SU-DHL-6 (cell line): ENCODE measurements around the gene RCE1.

ENCODE experiments used
- H2AFZ ChIP-seq: fragments of 200-600 bp; sonication (generic); 2 replicates; pipeline ENCODE4 v1.6.1; 2014; ENCODE audit warnings: low read depth, mild to moderate bottlenecking, moderate library complexity, mixed read lengths, antibody characterized with exemption, low read length; ENCODE audit not compliant: severe bottlenecking
- H3F3A ChIP-seq: fragments of 200-600 bp; shearing (Covaris generic); 2 replicates; pipeline ENCODE4 v1.6.0; 2016; ENCODE audit warnings: antibody characterized with exemption, mild to moderate bottlenecking; ENCODE audit not compliant: insufficient read depth
- H3K27ac ChIP-seq: fragments of 200-600 bp; sonication (generic); 2 replicates; pipeline ENCODE4 v1.5.1; 2016; ENCODE audit warnings: low read depth, mild to moderate bottlenecking, low read length, moderate library complexity, mixed read lengths
- H3K27me3 ChIP-seq: fragments of 200-600 bp; sonication (generic), shearing (Covaris generic); 2 replicates; pipeline ENCODE4 v1.6.0; 2014; ENCODE audit warnings: mild to moderate bottlenecking, low read length
- H3K36me3 ChIP-seq: fragments of 200-600 bp; sonication (generic); 2 replicates; pipeline ENCODE4 v1.6.1; 2014; ENCODE audit warnings: mild to moderate bottlenecking, low read length, mixed read lengths
- H3K4me2 ChIP-seq: fragments of 300-600, 200-600 bp; shearing (Covaris generic), sonication (generic); 2 replicates; pipeline ENCODE4 v1.6.0; 2014; ENCODE audit warnings: low read length, low read depth, mild to moderate bottlenecking; ENCODE audit not compliant: poor library complexity, severe bottlenecking
- H3K4me3 ChIP-seq: fragments of 200-600 bp; sonication (generic); 2 replicates; pipeline ENCODE4 v1.5.1; 2014; ENCODE audit warnings: antibody characterized with exemption, low read length, mild to moderate bottlenecking, mixed read lengths; ENCODE audit not compliant: insufficient read depth, poor library complexity, severe bottlenecking
- H3K79me2 ChIP-seq: fragments of 200-600 bp; sonication (generic); 2 replicates; pipeline ENCODE4 v1.6.1; 2014; ENCODE audit warnings: mild to moderate bottlenecking, low read length, moderate library complexity; ENCODE audit not compliant: insufficient read depth
- H3K9ac ChIP-seq: fragments of 200-600 bp; sonication (generic); 2 replicates; pipeline ENCODE4 v1.7.0; 2014; ENCODE audit warnings: mild to moderate bottlenecking, low read length
- H3K9me2 ChIP-seq: fragments of 200-600 bp; sonication (generic); replicated peaks from 2 replicates; pipeline ENCODE4 v1.6.1; 2014; ENCODE audit warnings: low read length; ENCODE audit not compliant: insufficient read depth
- H3K9me3 ChIP-seq: fragments of 200-600 bp; sonication (generic); 2 replicates; pipeline ENCODE4 v1.6.1; 2014; ENCODE audit warnings: low read length, mixed read lengths; ENCODE audit not compliant: insufficient read depth
- H4K20me1 ChIP-seq: fragments of 200-600 bp; sonication (generic); 2 replicates; pipeline ENCODE4 v1.6.1; 2014; ENCODE audit warnings: low read depth, mild to moderate bottlenecking, antibody characterized with exemption, low read length, moderate library complexity, mixed read lengths
- EZH2phosphoT487 ChIP-seq: fragments of 200-600 bp; sonication (generic), shearing (Covaris generic); conservative IDR thresholded peaks from 2 replicates; pipeline ENCODE4 v1.6.1; 2018; ENCODE audit warnings: mild to moderate bottlenecking, antibody characterized with exemption, low read length, moderate library complexity, mixed read lengths
- TF ChIP-seq, protein P1 (sequence below): fragments of 200-600 bp; sonication (generic); IDR thresholded peaks from one replicate; pipeline ENCODE4 v1.5.1; 2017; ENCODE audit warnings: antibody characterized with exemption, mild to moderate bottlenecking, low read length, moderate library complexity; ENCODE audit not compliant: insufficient read depth, poor library complexity, severe bottlenecking

Gene RCE1

DNA sequence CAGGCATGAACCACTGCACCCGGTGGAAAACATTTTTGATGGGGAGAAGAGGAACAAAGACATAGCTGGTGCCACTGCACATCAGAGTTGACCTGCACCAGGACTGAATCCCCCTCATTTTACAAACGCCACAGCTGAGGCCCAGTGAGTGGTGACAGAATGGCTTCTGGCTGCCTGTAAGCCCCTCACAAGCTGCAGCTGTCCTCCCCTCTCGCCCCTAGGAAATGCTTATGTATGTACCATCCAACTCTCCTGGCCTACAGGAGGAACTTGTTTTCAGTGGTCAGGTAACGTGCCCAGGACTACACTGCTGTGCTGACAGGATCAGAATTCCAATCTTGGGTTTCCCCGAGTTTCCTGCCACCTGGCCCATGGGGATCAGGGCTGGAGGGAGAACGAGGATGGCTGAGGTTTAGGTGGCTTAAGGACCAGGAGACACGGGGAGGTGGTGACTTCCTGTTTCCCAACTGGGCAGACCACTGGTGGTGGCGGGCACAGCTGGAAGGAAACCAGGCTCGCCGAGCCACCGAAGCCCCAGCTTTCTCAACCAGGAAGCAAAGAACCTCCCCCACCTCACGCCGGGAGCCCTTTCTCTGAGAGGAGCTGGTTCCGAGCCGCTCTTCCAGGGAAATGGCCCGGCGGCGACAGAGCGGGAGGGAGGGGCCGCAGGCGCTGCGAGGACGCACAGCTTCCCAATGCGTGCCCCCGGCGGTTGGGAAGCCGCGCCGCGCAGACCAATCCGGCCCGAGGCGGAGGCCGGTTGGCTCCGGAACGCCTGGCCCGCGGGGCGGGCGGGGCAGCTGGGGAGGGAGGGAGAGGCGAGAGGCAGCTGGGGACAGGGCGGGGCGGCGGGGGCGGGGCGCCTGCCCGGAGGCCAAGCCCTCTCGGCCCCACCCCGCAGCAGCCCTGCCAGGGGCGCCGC is 12.6 kb downstream of the RCE1 start:
- Histone ChIP-seq H3K4me3 (peak overlapping the region; percentile 98), H3K9me2 (no peaks in the 10 kb centered on the region), H3K9ac (peak overlapping the region; percentile 77), H3K36me3 (no peaks in the 10 kb centered on the region), H3K27ac (peak overlapping the region; percentile 51), H2AFZ (peak overlapping the region; percentile 91), H3F3A (peaks cover 9% of the 10 kb centered on the region; the same call in 1 of the 2 replicates), H3K79me2 (no peaks in the 10 kb centered on the region), H3K4me2 (peak overlapping the region; percentile 88), H3K27me3 (no peaks in the 10 kb centered on the region), H4K20me1 (no peaks in the 10 kb centered on the region), H3K9me3 (no peaks in the 10 kb centered on the region)
- TF ChIP-seq, protein P1, sequence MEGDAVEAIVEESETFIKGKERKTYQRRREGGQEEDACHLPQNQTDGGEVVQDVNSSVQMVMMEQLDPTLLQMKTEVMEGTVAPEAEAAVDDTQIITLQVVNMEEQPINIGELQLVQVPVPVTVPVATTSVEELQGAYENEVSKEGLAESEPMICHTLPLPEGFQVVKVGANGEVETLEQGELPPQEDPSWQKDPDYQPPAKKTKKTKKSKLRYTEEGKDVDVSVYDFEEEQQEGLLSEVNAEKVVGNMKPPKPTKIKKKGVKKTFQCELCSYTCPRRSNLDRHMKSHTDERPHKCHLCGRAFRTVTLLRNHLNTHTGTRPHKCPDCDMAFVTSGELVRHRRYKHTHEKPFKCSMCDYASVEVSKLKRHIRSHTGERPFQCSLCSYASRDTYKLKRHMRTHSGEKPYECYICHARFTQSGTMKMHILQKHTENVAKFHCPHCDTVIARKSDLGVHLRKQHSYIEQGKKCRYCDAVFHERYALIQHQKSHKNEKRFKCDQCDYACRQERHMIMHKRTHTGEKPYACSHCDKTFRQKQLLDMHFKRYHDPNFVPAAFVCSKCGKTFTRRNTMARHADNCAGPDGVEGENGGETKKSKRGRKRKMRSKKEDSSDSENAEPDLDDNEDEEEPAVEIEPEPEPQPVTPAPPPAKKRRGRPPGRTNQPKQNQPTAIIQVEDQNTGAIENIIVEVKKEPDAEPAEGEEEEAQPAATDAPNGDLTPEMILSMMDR = no peak
- TF ChIP-seq EZH2phosphoT487 = no peak

DNA sequence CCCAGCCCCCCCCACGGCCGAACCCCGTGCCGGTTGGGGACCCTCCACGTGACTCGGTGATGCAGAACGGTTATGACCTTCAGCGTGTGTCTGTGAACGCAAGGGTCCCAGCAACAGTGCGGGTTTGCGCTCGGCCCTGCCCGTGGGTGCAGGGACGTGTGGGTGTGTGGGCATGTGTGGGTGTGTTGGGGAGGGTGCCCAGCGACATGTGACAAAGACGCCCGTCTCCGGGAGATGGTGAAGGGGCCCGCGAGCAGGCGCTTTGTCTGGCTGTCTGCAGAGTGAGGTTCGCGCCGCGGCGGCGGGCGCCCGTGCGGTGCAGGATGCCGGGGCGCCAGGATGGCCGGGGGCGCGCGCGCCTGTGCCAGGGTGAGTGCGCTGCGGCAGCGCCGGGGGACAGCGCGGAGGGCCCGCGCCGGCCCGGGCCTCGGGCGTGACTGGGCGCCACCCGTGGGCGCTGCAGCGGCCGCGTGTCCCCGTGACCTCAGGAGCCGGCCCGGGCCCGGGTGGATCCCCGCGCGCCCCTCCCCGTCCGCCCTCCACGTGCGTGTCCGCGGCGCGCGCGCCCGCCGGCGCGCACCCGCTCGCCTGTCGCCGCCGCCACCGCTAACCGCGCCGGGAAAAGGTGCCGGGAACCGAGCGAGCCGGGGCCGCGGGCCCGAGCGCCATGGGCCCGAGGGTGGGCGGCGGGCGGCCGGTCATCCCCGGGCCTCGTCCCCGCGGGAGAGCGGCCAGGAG is 13.4 kb downstream of the RCE1 start, which contains the start of gene LRFN4:
TSS of gene LRFN4 (plus strand) at position 569 of the 738 bp plus-strand sequence. CDS start 681 bp downstream, outside the sequence.
- H3K9ac ChIP-seq = peak within 1 kb of the TSS; percentile 77
- H3K9me2 ChIP-seq = no peaks in the 10 kb centered on the region
- H3K27ac ChIP-seq = peak within 1 kb of the TSS; percentile 51
- H3K9me3 ChIP-seq = no peaks in the 10 kb centered on the region
- H3K4me2 ChIP-seq = peak within 1 kb of the TSS; percentile 88
- peak within 1 kb of the TSS; percentile 98 for H3K4me3 ChIP-seq
- H3K36me3 ChIP-seq = no peaks in the 10 kb centered on the region
- H3F3A ChIP-seq = peaks cover 9% of the 10 kb centered on the region; the same call in 1 of the 2 replicates
- H3K27me3 ChIP-seq = no peaks in the 10 kb centered on the region
- H2AFZ ChIP-seq = peak within 1 kb of the TSS; percentile 91
- no peaks in the 10 kb centered on the region for H4K20me1 ChIP-seq
- H3K79me2 ChIP-seq = no peaks in the 10 kb centered on the region
- TF ChIP-seq EZH2phosphoT487 = no peak
- TF ChIP-seq, protein P1 = no peak

DNA sequence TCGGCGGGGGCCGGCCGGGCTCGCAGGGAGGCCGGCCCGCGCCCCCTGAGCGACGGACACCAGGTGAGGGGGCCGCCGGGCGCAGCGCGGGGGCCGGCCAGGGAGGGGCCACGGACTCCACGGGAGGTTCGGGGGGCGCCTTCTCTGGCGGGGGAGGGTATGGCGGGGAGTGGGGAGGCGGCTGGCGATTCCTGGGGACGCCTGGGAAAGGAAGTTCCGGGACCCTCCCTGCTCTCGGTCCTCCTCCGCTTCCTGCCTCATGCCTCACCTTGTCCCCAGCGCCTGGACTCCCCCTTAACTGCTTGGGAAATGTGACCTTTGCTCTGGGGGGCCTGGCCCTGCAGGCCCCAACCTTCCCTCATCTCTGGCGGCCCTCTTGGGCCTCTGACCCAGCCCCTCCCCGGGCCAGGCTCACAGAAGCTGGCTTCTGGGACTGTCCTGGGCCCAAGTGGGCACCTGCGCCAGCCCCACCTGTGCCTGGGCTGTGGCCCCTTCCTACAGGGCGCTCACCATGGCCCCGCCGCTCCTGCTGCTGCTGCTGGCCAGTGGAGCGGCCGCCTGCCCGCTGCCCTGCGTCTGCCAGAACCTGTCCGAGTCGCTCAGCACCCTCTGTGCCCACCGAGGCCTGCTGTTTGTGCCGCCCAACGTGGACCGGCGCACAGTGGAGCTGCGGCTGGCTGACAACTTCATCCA is 14.1 kb downstream of the RCE1 start:
- Histone ChIP-seq H4K20me1 (no peaks in the 10 kb centered on the region), H3K27me3 (no peaks in the 10 kb centered on the region), H3K27ac (no peak overlapping the region), H3K9me2 (no peaks in the 10 kb centered on the region), H3K79me2 (no peaks in the 10 kb centered on the region), H3K4me2 (peak overlapping the region; percentile 88), H3K36me3 (no peaks in the 10 kb centered on the region), H3K9ac (peak overlapping the region; percentile 77), H3K9me3 (no peaks in the 10 kb centered on the region), H3K4me3 (peak overlapping the region; percentile 98), H2AFZ (peak overlapping the region; percentile 57), H3F3A (peaks cover 9% of the 10 kb centered on the region; the same call in 1 of the 2 replicates)
- TF ChIP-seq, protein P1 = no peak
- no peak for TF ChIP-seq EZH2phosphoT487
